Liver (tissue), 3 donors: Measurements from ENCODE around the gene PLAC1.

Source experiments
- ATF3 ChIP-seq: IDR thresholded peaks from 2 replicates; pipeline ENCODE4 v1.6.1; 2016; ENCODE audit warnings: antibody characterized with exemption
- EGR1 ChIP-seq, 2 donors: IDR thresholded peaks; 2 replicates each; pipeline ENCODE4 v1.6.1; 2016 to 2018; ENCODE audit warnings: antibody characterized with exemption in 2 of 2, low read depth in 2 of 2
- FOXA1 ChIP-seq: IDR thresholded peaks from 2 replicates; pipeline ENCODE4 v1.6.1; 2016; ENCODE audit warnings: antibody characterized with exemption
- GABPA ChIP-seq, 2 donors: IDR thresholded peaks in 1 of 2; conservative IDR thresholded peaks in 1 of 2; 2 replicates each; pipeline ENCODE4 v1.6.1; 2016; ENCODE audit warnings: antibody characterized with exemption in 2 of 2, mild to moderate bottlenecking in 1 of 2, moderate library complexity in 1 of 2
- JUND ChIP-seq, 2 donors: IDR thresholded peaks; 2 replicates each; pipeline ENCODE4 v1.6.1; 2016; ENCODE audit warnings: antibody characterized with exemption in 2 of 2
- MAX ChIP-seq: IDR thresholded peaks from 2 replicates; pipeline ENCODE4 v1.6.1; 2016; ENCODE audit warnings: antibody characterized with exemption
- RAD21 ChIP-seq, 2 donors: IDR thresholded peaks; 2 replicates each; pipeline ENCODE4 v1.6.1; 2016; ENCODE audit warnings: antibody characterized with exemption in 2 of 2, mild to moderate bottlenecking in 2 of 2
- REST ChIP-seq: IDR thresholded peaks from 2 replicates; pipeline ENCODE4 v1.6.1; 2016; ENCODE audit warnings: antibody characterized with exemption, mild to moderate bottlenecking
- RXRA ChIP-seq, 2 donors: IDR thresholded peaks; 2 replicates each; pipeline ENCODE4 v1.6.1; 2017 to 2018; ENCODE audit warnings: antibody characterized with exemption in 2 of 2, mild to moderate bottlenecking in 1 of 2
- SP1 ChIP-seq: IDR thresholded peaks from 2 replicates; pipeline ENCODE4 v1.6.1; 2018; ENCODE audit warnings: antibody characterized with exemption, mild to moderate bottlenecking
- TAF1 ChIP-seq: conservative IDR thresholded peaks from 2 replicates; pipeline ENCODE4 v1.6.1; 2016; ENCODE audit warnings: antibody characterized with exemption, mild to moderate bottlenecking
- YY1 ChIP-seq: IDR thresholded peaks from 2 replicates; pipeline ENCODE4 v1.6.1; 2016; ENCODE audit warnings: antibody characterized with exemption, mild to moderate bottlenecking
- TF ChIP-seq, protein P1 (sequence below): fragments of 150-350 bp; IDR thresholded peaks from 2 replicates; pipeline ENCODE4 v1.5.1; 2017; ENCODE audit warnings: improper control_type of control experiment, low read depth, low read length; ENCODE audit not compliant: missing input control
- donor health status: healthy.
- donor health status: healthy.

- TF ChIP-seq, protein P1, sequence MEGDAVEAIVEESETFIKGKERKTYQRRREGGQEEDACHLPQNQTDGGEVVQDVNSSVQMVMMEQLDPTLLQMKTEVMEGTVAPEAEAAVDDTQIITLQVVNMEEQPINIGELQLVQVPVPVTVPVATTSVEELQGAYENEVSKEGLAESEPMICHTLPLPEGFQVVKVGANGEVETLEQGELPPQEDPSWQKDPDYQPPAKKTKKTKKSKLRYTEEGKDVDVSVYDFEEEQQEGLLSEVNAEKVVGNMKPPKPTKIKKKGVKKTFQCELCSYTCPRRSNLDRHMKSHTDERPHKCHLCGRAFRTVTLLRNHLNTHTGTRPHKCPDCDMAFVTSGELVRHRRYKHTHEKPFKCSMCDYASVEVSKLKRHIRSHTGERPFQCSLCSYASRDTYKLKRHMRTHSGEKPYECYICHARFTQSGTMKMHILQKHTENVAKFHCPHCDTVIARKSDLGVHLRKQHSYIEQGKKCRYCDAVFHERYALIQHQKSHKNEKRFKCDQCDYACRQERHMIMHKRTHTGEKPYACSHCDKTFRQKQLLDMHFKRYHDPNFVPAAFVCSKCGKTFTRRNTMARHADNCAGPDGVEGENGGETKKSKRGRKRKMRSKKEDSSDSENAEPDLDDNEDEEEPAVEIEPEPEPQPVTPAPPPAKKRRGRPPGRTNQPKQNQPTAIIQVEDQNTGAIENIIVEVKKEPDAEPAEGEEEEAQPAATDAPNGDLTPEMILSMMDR = no peak
- TF ChIP-seq YY1 (no peak), GABPA (IDR thresholded peaks at IDR 0.05 in 1 of 2, conservative IDR thresholded peaks at IDR 0.05 in 1 of 2) (no peak), EGR1 (IDR thresholded peaks at IDR 0.05; ENCODE audit: low read depth in 2 of 2) (no peak), ATF3 (no peak), FOXA1 (no peak), SP1 (no peak), RXRA (IDR thresholded peaks at IDR 0.05) (no peak), RAD21 (IDR thresholded peaks at IDR 0.05) (no peak), REST (no peak), TAF1 (no peak), MAX (no peak), JUND (IDR thresholded peaks at IDR 0.05) (no peak)
Measured at GRCh38 chrX:134670134-134670924, 12.1 kb upstream of the PLAC1 start.
